ENCODE results near the gene FAM177B.

Gene FAM177B

GRCh38 chr1:222787729-222788128 is 50.7 kb downstream of the FAM177B start:
- DNase-seq (ENCODE audit: low read depth): peak; percentile 25

GRCh38 chr1:222788402-222789156 is 51.6 kb downstream of the FAM177B start:
- peak; percentile 21 for DNase-seq (ENCODE audit: low read depth)

- DNase-seq (ENCODE audit: low read depth): no peak
Observed at GRCh38 chr1:222790115-222790514, 53.1 kb downstream of the FAM177B start.

GRCh38 chr1:222790520-222790919 is 53.5 kb downstream of the FAM177B start:
- no peak for DNase-seq (ENCODE audit: low read depth)

GRCh38 chr1:222791006-222791710 is 54.2 kb downstream of the FAM177B start:
- DNase-seq (ENCODE audit: low read depth): peak; percentile 75

GRCh38 chr1:222792744-222793143 is 55.7 kb downstream of the FAM177B start:
- DNase-seq (ENCODE audit: low read depth): peak; percentile 26

- DNase-seq (ENCODE audit: low read depth): no peak
Observed at GRCh38 chr1:222794656-222795474, 57.9 kb downstream of the FAM177B start.

GRCh38 chr1:222798116-222798515 is 61.1 kb downstream of the FAM177B start:
- DNase-seq (ENCODE audit: low read depth): peak; percentile 70

- DNase-seq (ENCODE audit: low read depth): no peak
Observed at GRCh38 chr1:222798975-222799374, 62.0 kb downstream of the FAM177B start.
